DMS53 (cell line): Measurements from ENCODE around the gene ATP1B2.
A peak's percentile ranks its signal among the peaks of the same experiment; 100 is the strongest.

ENCODE experiments used
- DNase-seq: peaks from one replicate; lab custom pipeline; 2025; lab: John Stamatoyannopoulos, UW

Gene ATP1B2

GRCh38 chr17:7685533-7686221 lies 35.0 kb downstream of the ATP1B2 start:
- peak; percentile 99 for DNase-seq

DNA sequence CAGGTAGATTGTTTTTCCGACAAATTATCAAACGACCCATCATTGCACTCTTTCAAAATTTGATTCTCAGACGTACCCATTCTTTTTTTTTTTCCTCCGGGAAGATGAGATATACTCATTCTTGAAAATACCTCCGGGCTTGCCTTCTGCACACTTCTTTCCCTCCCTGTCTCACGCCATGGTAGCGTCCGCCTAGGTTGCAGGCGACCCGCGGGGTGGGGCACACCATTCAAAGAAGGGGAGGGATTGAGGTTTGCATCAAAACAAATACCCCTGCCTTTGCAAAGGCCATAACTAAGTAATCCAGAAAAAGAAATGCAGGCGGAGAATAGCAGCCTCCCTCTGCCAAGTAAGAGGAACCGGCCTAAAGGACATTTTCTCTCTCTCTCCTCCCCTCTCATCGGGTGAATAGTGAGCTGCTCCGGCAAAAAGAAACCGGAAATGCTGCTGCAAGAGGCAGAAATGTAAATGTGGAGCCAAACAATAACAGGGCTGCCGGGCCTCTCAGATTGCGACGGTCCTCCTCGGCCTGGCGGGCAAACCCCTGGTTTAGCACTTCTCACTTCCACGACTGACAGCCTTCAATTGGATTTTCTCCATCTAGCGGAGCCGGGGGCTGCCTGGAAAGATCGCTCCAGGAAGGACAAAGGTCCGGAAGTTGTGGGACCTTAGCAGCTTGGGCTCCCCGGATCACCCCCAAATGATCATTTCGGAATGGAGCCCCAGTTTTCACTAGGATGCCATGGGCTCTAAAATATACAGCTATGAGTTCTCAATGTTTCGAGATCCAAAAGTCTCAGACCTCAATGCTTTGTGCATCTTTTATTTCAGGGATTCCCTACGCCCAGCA lies 35.7 kb downstream of the ATP1B2 start:
- peak; percentile 98 for DNase-seq

DNA sequence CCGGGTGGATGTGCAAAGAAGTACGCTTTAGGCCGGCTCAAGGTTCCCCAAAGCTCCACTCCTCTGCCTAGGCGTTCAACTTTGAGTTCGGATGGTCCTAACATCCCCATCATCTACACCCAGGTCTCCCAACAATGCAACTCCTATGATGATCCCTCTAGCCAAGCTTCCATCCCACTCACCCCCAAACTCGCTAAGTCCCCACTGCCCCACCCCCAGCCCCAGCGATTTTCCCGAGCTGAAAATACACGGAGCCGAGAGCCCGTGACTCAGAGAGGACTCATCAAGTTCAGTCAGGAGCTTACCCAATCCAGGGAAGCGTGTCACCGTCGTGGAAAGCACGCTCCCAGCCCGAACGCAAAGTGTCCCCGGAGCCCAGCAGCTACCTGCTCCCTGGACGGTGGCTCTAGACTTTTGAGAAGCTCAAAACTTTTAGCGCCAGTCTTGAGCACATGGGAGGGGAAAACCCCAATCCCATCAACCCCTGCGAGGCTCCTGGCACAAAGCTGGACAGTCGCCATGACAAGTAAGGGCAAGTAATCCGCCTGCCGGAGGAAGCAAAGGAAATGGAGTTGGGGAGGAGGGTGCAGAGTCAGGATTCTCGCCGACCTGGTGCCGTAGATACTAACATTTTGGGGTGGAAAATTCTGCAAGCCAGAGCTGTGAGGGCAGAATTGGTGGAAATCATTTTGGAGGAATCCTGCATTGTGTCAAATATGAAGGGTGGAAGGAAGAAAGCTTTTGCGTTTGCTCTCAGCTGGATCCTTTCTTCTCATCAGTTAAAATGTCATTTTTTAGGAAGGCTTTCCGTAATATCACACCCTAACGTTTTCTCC lies 36.6 kb downstream of the ATP1B2 start, which contains the start of gene TP53:
TP53 (minus strand) TSS at position 419 of the 836 bp plus-strand sequence. CDS start 10,896 bp downstream, outside the sequence.
- DNase-seq, result peak; percentile 98

DNA sequence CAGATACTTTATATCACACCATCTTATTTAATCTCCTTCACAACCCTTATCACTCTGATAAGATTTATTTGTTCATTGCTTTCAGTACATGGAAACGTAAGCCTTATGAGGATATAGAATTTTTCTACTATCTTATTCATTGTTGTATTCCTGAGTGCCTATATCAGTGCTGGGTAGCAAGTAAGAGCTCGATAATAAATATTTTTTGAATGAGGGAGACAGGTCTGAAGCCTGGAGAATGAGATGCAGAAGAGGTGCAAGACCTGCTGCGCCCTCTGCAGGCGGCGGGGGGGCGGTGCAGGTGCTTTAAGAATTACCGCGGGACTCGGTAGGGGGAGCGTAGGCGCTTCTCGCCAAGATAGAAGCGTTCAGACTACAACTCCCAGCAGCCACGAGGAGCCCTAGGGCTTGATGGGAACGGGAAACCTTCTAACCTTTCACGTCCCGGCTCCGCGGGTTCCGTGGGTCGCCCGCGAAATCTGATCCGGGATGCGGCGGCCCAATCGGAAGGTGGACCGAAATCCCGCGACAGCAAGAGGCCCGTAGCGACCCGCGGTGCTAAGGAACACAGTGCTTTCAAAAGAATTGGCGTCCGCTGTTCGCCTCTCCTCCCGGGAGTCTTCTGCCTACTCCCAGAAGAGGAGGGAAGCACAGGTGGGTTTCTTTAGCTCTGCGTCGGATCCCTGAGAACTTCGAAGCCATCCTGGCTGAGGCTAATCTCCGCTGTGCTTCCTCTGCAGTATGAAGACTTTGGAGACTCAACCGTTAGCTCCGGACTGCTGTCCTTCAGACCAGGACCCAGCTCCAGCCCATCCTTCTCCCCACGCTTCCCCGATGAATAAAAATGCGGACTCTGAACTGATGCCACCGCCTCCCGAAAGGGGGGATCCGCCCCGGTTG lies 37.4 kb downstream of the ATP1B2 start, which contains the start of gene WRAP53:
WRAP53 (plus strand) TSS at position 570 of the 900 bp plus-strand sequence; CDS start at position 742, 172 bp downstream.
- DNase-seq, result peak; percentile 99

DNA sequence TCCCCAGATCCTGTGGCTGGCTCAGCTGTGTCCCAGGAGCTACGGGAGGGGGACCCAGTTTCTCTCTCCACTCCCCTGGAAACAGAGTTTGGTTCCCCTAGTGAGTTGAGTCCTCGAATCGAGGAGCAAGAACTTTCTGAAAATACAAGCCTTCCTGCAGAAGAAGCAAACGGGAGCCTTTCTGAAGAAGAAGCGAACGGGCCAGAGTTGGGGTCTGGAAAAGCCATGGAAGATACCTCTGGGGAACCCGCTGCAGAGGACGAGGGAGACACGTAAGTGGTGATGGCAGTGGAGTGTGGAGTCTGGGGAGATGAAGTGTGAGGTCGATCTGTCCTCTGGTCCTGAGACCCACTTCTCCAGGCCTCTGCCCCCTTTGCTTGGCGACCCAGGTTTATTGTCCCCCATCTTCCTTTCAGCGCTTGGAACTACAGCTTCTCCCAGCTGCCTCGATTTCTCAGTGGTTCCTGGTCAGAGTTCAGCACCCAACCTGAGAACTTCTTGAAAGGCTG lies 38.1 kb downstream of the ATP1B2 start:
- DNase-seq, result no peak

GRCh38 chr17:7695586-7695985 lies 44.9 kb downstream of the ATP1B2 start:
- DNase-seq, result no peak

DNA sequence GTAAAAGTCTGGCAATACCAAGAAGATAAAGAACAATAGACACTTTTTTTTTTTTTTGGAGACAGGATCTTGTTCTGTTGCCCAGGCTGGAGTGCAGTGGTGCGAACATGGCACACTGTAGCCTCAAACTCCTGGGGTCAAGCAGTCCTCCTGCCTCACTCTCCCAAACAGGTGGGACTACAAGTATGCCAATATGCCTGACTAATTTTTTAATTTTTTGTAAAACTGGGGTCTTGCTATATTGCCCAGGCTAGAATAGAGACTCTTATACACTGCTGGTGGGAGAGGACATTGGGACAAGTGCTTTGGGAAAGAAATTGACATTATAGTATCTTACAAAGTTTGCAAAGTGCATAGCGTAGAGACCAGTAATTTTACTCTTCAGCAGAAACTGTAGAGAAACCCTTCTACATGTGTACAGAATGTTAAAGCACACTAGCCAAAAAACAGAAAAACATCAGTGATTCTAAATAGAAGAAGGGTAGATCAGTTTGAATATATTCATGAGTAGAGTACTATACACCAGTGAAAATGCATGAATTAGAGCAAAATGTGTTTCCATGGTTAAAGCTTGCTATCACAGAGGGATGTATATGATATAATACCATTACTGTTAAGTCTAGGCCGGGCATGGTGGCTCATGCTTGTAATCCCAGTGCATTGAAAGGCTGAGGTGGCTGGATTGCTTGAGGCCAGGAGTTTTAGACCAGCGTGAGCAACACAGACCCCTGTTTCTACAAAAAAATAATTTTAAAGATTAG lies 47.3 kb downstream of the ATP1B2 start:
- no peak for DNase-seq

- no peak for DNase-seq
Observed at GRCh38 chr17:7700510-7700909, 49.8 kb downstream of the ATP1B2 start.

- DNase-seq, result no peak
Observed at GRCh38 chr17:7701681-7702080, 51.0 kb downstream of the ATP1B2 start.

GRCh38 chr17:7702776-7703175 lies 52.0 kb downstream of the ATP1B2 start:
- no peak for DNase-seq

GRCh38 chr17:7703584-7704479 lies 53.1 kb downstream of the ATP1B2 start:
- peak; percentile 91 for DNase-seq

DNA sequence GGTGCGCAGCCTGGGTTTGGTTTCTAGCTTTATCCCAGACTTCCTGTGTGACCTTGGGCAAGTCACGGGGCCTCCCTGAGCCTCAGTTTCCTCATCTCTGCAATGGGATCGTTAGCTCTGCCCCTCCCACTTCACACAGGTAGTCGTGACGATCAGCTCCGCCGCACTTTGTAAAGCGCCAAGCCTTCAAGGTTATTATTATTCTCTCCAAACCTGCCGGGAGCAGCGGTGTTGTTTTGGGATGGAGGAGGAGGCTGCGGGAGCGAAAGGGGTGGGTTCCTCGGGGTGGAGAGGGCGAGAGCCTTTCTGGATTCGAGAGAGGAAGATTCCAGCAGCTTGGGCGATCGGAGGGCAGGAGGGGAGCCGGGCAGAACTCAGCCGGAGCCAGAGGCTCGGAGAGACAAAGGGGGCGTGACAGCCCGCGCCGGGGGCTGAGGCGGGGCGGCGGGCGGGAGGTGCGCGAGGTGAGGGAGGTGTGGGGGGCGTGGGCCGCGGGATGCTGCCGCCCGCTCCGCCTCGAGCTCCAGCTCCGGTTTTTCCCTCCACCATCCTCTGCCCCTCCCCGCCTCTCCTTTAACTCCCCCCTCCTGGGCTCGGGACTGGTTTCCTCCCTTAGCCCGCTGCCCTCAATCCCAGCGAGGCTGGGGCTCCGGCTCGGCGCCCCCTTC lies 54.0 kb downstream of the ATP1B2 start, which contains the start of gene EFNB3:
EFNB3 (plus strand) TSS at position 602 of the 668 bp plus-strand sequence. CDS start 397 bp downstream, outside the sequence.
- peak; percentile 79 for DNase-seq

DNA sequence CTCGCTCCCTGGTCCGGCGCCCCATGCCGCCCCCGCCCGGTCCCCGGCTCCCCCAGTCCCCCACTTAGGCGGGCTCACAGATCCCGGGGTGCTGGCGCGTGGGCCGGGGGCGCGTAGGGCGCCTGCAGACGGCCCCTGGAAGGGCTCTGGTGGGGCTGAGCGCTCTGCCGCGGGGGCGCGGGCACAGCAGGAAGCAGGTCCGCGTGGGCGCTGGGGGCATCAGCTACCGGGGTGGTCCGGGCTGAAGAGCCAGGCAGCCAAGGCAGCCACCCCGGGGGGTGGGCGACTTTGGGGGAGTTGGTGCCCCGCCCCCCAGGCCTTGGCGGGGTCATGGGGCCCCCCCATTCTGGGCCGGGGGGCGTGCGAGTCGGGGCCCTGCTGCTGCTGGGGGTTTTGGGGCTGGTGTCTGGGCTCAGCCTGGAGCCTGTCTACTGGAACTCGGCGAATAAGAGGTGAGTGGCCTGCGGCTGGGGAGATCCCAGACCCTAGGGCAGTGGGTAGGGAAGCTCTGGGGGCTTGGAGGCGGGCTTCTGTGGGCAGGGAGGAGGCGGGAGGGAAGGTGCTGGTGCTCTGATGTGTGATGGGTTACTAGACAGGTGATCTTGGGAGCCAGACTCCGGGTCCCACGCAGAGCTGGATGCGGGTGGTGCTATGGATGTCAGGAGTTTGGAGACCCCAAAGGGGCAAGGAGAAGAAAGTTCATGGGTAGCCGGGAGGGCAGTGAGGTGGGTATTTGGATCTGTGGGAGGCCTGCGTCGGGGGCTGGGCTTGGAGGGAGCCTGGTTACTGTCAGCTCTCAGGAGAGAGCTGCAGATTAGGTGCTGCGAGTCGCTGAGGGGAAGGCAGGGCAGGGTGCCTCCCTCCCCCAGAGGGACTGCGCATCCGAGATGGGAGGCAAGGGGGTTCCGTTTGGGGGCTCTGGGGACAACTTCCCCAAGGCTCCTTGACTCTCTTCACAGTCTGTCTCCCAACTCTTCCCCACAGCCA lies 54.8 kb downstream of the ATP1B2 start:
- DNase-seq, result peak; percentile 48

- DNase-seq, result no peak
Observed at GRCh38 chr17:7706631-7707354, 56.1 kb downstream of the ATP1B2 start.
